Aorta (tissue), 5 donors: Measurements from ENCODE around the gene POU3F3. TPM values are rescaled to one million over a fixed set of nuclear protein-coding genes. Genes with fewer than 3 reads are reported as not detected.

Experiments
- ATAC-seq: fragments of 200-7000 bp; cut with Tn5 transposase; one replicate; pipeline ENCODE4 v1.9.1; 2022; ENCODE audit warnings: moderate library complexity; ENCODE audit not compliant: low FRiP score
- DNase-seq, 2 donors: peaks; one replicate each; pipeline ENCODE4 v3.0.0-alpha.2; 2020
- H3K27ac ChIP-seq, 2 donors: one replicate each; pipeline ENCODE4 v1.5.1; 2013; ENCODE audit warnings: low read length in 2 of 2, mild to moderate bottlenecking in 2 of 2, moderate library complexity in 2 of 2, control low read depth in 1 of 2, inconsistent platforms in 1 of 2, low read depth in 1 of 2
- H3K27me3 ChIP-seq, 2 donors: one replicate each; pipeline ENCODE4 v1.6.1; 2013; ENCODE audit warnings: control low read depth in 1 of 2, low read length in 1 of 2, mild to moderate bottlenecking in 1 of 2, moderate library complexity in 1 of 2; ENCODE audit not compliant: insufficient read depth in 2 of 2, control insufficient read depth in 1 of 2
- H3K36me3 ChIP-seq, 2 donors: one replicate each; pipeline ENCODE4 v1.6.1; 2013; ENCODE audit warnings: control low read depth in 1 of 2, low read length in 1 of 2, mild to moderate bottlenecking in 1 of 2; ENCODE audit not compliant: insufficient read depth in 2 of 2, control insufficient read depth in 1 of 2
- H3K4me1 ChIP-seq, 2 donors: one replicate each; pipeline ENCODE4 v1.6.1; 2013; ENCODE audit warnings: low read length in 2 of 2, control low read depth in 1 of 2, mild to moderate bottlenecking in 1 of 2, moderate library complexity in 1 of 2; ENCODE audit not compliant: insufficient read depth in 2 of 2, control insufficient read depth in 1 of 2
- H3K4me3 ChIP-seq, 2 donors: one replicate each; pipeline ENCODE4 v1.5.1; 2013; ENCODE audit warnings: low read length in 2 of 2, control low read depth in 1 of 2, mild to moderate bottlenecking in 1 of 2
- H3K9me3 ChIP-seq: one replicate; pipeline ENCODE4 v1.6.1; 2013; ENCODE audit warnings: mild to moderate bottlenecking, low read length; ENCODE audit not compliant: control insufficient read depth
- WGBS, 2 donors: extraction: QIAGEN DNeasy Blood & Tissue Kit; methylation state at CpG; one replicate each; pipeline ENCODE4 v1.1.7; 2013; 5-methylcytosine and 5-hydroxymethylcytosine counted together
- intact Hi-C, 2 donors: fragments of 100-400 bp; cut with DNase I; formaldehyde crosslinking; loops; one replicate each; pipeline versions ENCODE4 v1.14.2 to v1.15.0; 2022
- polyA plus RNA-seq, 2 donors: library from polyadenylated mRNA; stranded (reverse); fragments of 200-250 nt; gene quantifications; one replicate each; pipeline ENCODE4 v1.2.3, GENCODE V29; 2013
- total RNA-seq, 2 donors: library from RNA; stranded (reverse); fragmentation: NEBNext Ultra II Directional; extraction: Animal tissue kit (Norgen Biotek cat#: 25700); gene quantifications; one replicate each; pipeline ENCODE4 v1.2.1, GENCODE V29; 2021
- donor health status: healthy with polysubstance abuse.
- donor health status: Bipolar disorder and iron deficiency.
- donor health status: DM: no; HTN: no; CAD: no.
- donor health status: DM: no; HTN: no; CAD: no.
- donor health status: DM: yes; HTN: yes; CAD: no.

POU3F3 gene
- total and polyA plus RNA-seq, 4 donors: 0.15 to 0.74 (median 0.25) TPM; not detected in 1

- intact Hi-C loops: no loop called here
- Histone ChIP-seq H3K4me1 (no peaks in the 10 kb centered on the region), H3K4me3 (no peak overlapping the region), H3K27me3 (no peaks in the 10 kb centered on the region), H3K27ac (no peak overlapping the region), H3K9me3 (no peaks in the 10 kb centered on the region), H3K36me3 (no peaks in the 10 kb centered on the region)
- 81 to 90% methylated on average over 11 of the region's 11 CpGs for WGBS, 2 donors
- DNase-seq: no peak
- no peak for ATAC-seq
Observed at GRCh38 chr2:104878863-104879512, 25.1 kb downstream of the POU3F3 start.

GRCh38 chr2:104880076-104880475, 26.2 kb downstream of the POU3F3 start:
- intact Hi-C loops: no loop called here
- Histone ChIP-seq H3K36me3 (no peaks in the 10 kb centered on the region), H3K27me3 (peaks cover 0 to 4% of the 10 kb centered on the region in 2 donors), H3K27ac (no peak overlapping the region), H3K9me3 (no peaks in the 10 kb centered on the region), H3K4me1 (no peaks in the 10 kb centered on the region), H3K4me3 (no peak overlapping the region)
- no peak for ATAC-seq
- WGBS, 2 donors: 62% methylated on average over 6 of the region's 6 CpGs
- DNase-seq: no peak

- peaks cover 0 to 4% of the 10 kb centered on the region in 2 donors for H3K27me3 ChIP-seq
- intact Hi-C loops: no loop called here
- ATAC-seq (no peak), DNase-seq (no peak)
- no peaks in the 10 kb centered on the region for H3K9me3 ChIP-seq
- no peak overlapping the region for H3K4me3 ChIP-seq
- H3K27ac ChIP-seq: no peak overlapping the region
- H3K4me1 ChIP-seq: no peaks in the 10 kb centered on the region
- H3K36me3 ChIP-seq: no peaks in the 10 kb centered on the region
- 80 to 81% methylated on average over 3 of the region's 3 CpGs for WGBS, 2 donors
Observed at GRCh38 chr2:104883357-104883756, 29.4 kb downstream of the POU3F3 start.

- 73 to 76% methylated on average over 5 of the region's 5 CpGs for WGBS, 2 donors
- no peak overlapping the region for H3K27ac ChIP-seq
- DNase-seq (no peak), ATAC-seq (no peak)
- H3K4me3 ChIP-seq: no peak overlapping the region
- intact Hi-C loops: no loop called here
- H3K27me3 ChIP-seq: peaks cover 0 to 4% of the 10 kb centered on the region in 2 donors
- no peaks in the 10 kb centered on the region for H3K4me1 ChIP-seq
- H3K9me3 ChIP-seq: no peaks in the 10 kb centered on the region
- no peaks in the 10 kb centered on the region for H3K36me3 ChIP-seq
Observed at GRCh38 chr2:104885119-104885782, 31.3 kb downstream of the POU3F3 start.

GRCh38 chr2:104887676-104888075, 33.8 kb downstream of the POU3F3 start:
- Histone ChIP-seq H3K4me1 (no peaks in the 10 kb centered on the region), H3K4me3 (no peak overlapping the region), H3K27me3 (peaks cover 0 to 4% of the 10 kb centered on the region in 2 donors), H3K9me3 (no peaks in the 10 kb centered on the region), H3K27ac (no peak overlapping the region), H3K36me3 (no peaks in the 10 kb centered on the region)
- intact Hi-C loops: no loop called here
- ATAC-seq: no peak
- DNase-seq: no peak
- 86 to 87% methylated on average over 6 of the region's 6 CpGs for WGBS, 2 donors

- intact Hi-C loops: no loop called here
- Histone ChIP-seq H3K4me3 (no peak overlapping the region), H3K4me1 (no peaks in the 10 kb centered on the region), H3K9me3 (no peaks in the 10 kb centered on the region), H3K27ac (no peak overlapping the region), H3K36me3 (no peaks in the 10 kb centered on the region), H3K27me3 (peaks cover 0 to 4% of the 10 kb centered on the region in 2 donors)
- DNase-seq (no peak), ATAC-seq (no peak)
- WGBS, 2 donors: 80 to 87% methylated on average over 7 of the region's 7 CpGs
Observed at GRCh38 chr2:104888489-104889258, 34.8 kb downstream of the POU3F3 start.

- no peak overlapping the region for H3K4me3 ChIP-seq
- intact Hi-C loops: no loop called here
- peaks cover 0 to 1% of the 10 kb centered on the region in 2 donors for H3K27me3 ChIP-seq
- H3K36me3 ChIP-seq: no peaks in the 10 kb centered on the region
- DNase-seq (no peak), ATAC-seq (no peak)
- H3K4me1 ChIP-seq: no peaks in the 10 kb centered on the region
- no peaks in the 10 kb centered on the region for H3K9me3 ChIP-seq
- WGBS, 2 donors: 68 to 73% methylated on average over 8 of the region's 8 CpGs
- H3K27ac ChIP-seq: no peak overlapping the region
Observed at GRCh38 chr2:104889291-104889959, 35.5 kb downstream of the POU3F3 start.

- H3K27ac ChIP-seq: no peak overlapping the region
- no peaks in the 10 kb centered on the region for H3K9me3 ChIP-seq
Observed at GRCh38 chr2:104889960-104890684, 36.2 kb downstream of the POU3F3 start.

More at GRCh38 chr2:104889960-104890684, 36.2 kb downstream of the POU3F3 start:
- ATAC-seq (no peak), DNase-seq (no peak)
- Histone ChIP-seq H3K27me3 (no peaks in the 10 kb centered on the region), H3K4me1 (no peaks in the 10 kb centered on the region), H3K36me3 (no peaks in the 10 kb centered on the region), H3K4me3 (no peak overlapping the region)
- intact Hi-C loops: no loop called here
- WGBS, 2 donors: 81% methylated on average over 15 of the region's 15 CpGs
